GM18520 (cell line): ENCODE data around the gene TMPRSS5.
"Not testable (repeated sequence)": the region's sequence is repeated elsewhere in the genome, so short reads cannot be mapped to it uniquely, and the experiment has no call there.

Experiments
- ATAC-seq: cut with Tn5 transposase; IDR thresholded peaks from one replicate; pipeline ENCODE4 v1.9.1; 2021; ENCODE audit not compliant: unreplicated experiment

TMPRSS5 gene

DNA sequence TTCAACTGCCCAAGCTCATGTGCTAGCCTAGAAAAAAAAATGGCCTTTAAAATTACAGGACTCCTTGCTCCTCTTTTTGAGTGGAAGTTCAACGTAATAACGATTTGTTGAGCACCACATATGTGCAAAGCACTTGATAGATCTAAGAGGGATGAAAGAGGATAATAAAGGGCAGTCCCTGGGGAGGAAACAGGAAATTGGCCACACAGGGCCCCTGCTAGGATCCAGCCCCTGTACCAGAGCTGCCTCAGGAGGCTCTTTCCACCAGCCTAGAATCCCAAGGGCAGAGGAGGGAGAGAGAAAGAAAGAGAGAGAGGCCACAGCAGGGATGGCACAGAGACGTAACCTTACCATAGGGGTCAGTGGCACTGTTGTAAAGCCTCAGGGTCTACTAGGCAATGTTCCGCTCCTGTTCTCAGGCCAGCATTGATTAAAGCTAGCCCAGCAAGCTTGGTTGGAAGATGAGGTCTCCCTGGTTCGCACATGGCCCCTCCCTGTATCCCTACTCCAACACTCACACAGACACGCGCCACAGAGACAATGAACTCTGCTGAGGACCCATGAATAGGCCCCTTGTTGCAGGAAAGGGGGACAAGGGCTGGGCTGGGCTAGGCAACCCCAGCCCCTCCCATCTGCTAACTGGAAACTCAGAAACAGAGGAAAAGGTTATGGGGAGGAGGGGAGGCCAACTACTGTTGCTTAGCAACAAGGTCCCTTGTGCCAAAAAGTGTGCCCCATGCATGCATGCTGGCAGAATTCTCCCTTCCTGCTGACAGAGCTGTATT lies at the start of gene TMPRSS5:
TMPRSS5 (minus strand) TSS at position 438 of the 785 bp plus-strand sequence; CDS start at position 354, 84 bp downstream.
- no peak for ATAC-seq

DNA sequence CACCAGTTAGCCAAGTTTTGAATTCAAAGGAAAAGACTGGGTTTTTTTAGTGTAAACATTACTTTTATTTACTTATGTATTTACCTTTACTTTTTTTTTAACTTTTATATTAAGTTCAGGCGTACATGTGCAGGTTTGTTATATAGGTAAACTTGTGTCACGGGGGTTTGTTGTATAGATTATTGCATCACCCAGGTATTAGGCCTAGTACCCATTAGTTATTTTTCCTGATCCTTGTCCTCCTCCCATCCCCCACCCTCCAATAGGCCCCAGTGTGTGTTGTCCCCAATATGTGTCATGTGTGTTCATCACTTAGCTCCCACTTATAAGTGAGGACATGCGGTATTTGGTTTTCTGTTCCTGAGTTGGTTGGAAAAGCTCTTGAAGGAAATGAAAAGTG lies 46.8 kb upstream of the TMPRSS5 start:
- ATAC-seq = no peak

DNA sequence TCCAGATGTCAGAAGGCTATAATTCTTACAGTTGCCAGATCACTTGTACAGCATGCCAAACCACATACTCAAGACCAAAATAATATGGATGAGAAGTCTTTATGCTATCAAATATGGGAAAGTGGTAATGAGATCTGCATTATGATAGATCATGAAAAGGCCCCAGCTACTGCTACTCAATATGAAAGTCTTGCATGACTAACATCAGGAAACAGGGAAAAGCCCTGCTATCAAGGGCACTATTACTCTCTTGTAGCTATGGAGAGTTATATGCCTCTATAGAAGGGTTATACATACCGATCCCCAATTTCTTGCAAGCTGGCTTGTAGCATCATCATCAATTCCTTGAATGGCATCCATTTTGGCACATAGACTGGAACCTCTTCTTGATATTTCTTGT lies 30.2 kb upstream of the TMPRSS5 start:
- no peak for ATAC-seq

DNA sequence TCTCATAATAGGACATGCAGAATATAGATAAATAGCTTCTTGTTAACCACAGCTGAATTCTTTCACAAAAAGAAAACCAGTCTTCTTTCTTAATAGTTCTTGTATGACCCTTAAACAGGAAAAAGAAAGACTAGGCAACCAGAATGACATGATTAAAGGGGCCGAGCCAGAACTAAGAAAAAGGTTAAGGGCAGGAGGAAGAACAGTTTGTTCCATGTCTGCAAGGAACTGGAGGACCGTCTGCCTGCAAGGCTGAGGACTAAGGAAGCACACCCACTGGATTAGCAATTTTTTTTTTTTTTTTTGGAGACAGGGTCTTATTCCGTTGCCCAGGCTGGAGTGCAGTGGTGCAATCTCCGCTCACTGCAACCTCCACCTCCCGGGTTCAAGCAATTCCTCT lies 26.0 kb upstream of the TMPRSS5 start:
- ATAC-seq = no peak

DNA sequence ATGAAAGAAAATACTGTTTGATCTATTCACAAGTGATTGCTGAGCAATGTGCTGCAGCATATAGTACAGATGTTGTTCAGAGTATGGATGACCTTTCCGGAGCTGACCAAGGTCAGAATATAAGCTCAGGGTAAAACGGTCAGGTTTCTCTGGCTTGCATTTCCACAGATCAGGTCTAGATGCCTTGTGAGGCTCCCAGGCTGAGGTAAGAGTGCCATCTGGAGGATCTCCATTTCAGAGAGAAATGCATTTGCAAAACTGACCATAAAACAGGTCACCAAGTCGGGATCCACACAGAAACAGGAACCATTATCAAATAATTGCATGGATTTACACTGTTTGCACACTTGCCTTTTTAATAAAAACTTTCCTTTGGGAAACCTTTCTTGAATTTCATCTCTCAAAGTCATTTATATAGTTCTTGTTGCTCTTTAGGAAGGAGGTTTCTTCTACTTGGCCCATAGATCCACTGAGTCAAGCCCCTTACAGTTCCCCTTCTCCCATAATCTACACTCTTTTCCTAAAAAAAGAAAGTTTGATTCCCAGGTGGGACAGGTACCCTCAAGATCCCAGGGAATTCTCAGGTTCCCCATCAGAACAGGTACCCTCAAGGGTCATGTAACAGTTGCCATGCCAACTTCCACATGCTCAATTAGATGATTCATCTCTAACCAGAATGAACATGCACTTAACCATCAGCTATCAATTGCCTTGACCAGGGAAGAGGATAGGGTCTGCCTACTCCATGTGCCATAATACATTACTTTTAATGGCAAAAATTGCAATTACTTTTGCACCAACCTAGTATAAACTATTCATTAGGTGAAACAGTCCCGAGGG lies 25.0 kb upstream of the TMPRSS5 start:
- ATAC-seq = no peak

DNA sequence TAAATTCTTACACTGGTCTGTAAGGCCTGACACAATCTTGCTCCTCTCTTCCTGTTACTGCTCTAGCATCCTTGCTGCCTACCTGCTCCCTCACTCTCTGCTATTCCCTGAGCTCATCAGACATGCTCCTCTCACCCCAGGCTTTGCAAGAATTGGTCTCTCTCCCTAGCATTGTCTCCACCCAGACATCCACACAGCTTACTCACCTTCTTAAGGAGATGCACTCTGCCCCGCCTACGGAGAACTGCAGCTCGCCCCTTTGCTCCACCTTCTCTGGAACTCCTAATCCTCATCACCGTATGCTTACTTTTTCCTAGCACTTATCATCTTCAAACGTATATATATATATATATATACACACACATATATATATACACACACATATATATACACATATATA lies 23.3 kb upstream of the TMPRSS5 start:
- ATAC-seq = no peak

DNA sequence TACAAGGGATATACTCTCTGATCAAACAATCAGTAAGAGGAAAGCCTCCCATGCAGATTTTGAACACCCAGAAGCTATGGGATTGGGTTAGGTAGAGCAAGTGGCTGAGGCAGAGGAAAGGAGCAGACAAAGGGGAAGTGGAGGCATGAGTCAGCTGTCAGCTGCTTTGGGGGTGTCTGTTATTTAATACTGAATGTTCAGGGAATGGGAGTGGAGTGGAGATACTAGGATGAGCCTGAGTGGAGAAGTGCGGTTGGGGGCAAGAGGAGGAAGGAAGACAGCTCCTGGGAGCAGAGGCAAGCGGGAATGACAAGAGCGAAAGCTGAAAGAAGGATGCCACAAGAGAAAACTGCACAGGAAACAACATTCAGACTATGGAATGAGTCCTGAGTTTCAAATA lies 22.7 kb upstream of the TMPRSS5 start:
- ATAC-seq = no peak

DNA sequence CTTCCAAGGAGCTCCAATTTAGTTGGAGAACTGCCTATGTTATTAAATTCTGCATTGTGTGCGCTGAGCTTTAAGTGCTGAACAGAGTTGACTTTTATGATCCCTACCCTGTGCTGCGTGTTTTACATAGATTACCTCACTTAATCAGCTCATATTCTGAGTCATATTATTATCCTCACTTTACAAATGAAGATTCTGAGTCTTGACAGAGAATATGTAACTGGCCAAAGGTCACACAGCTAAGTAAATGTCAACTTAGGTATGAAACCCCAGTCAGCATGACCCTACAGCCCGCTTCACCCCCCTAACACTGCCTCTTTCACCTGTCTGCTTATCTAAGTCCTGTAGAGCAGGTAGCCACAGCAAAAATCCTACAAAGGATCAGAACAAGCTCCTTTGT lies 19.8 kb upstream of the TMPRSS5 start:
- no peak for ATAC-seq

DNA sequence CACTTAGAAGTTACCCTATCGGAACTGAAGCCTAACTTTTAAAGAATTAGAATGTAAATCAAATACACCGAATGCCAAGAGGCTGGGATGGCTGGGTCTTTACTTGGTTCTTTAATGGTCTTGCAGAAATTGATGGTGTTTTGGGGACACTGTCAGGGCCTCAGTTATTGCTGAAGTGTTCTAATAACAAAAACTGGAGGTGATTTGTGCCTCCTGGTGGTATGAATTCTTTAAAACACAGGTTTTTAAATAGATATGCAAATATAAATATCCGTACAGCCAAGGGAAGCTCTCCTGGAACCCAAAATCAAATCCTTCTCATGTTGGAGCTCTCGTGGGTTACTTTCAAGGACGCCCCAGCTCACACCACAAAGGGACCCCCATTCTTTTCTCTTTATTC lies 19.3 kb upstream of the TMPRSS5 start:
- no peak for ATAC-seq

DNA sequence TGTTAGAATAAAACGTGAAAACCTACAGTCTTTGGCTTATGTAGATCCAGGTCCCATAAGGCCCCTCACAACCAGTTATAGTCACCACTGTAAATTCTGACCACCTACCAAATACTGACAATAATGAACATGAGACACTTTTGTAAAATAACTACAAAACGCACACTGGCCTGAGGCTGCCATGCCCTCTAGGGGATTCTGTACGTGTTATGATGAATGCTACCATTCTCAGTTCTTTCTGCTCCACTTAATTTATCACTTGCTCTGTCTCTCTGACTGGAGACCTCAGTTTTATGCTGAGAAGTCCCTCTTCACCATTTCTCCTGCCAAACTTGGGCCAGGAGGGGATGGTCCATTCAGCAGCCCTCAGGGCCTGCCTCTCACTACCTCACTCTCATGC lies 18.7 kb upstream of the TMPRSS5 start:
- ATAC-seq = no peak

DNA sequence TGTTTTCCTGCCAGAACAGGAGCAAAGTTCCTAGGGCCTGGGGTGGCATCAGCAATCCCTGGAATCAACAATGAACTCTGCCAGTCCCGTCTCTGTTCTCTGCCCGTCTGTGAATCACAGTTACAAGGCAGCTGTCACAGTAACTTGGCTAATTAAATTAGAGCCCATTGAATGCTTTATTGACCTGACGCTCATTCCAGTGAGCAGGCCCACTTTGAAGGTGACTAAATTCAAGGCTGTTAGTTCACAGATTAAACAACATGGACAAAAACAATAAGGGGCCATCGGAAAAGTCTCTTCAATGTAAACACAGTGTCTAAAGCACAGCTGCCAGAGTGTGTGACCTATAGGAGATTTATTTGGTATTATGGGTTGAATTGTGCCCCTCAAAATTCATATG lies 17.7 kb upstream of the TMPRSS5 start:
- ATAC-seq = no peak

DNA sequence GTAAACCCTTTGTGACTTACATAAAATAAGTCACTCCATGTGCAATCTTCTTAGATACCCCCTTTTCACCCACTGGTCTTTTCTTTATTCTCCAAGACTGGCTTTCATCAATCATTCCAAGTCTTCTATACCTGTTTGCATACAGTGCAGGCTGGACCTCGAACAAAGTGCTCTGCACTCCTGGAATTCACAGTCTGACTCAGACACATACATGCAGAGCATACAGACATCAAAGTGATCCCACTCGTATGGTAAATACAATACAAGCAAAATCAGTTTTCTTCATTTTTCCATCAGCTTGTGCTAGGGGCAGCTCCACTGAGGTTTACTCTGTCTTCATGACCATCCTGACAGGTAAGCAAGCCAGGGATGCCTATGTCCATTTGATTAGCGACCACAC lies 16.8 kb upstream of the TMPRSS5 start:
- ATAC-seq = no peak

DNA sequence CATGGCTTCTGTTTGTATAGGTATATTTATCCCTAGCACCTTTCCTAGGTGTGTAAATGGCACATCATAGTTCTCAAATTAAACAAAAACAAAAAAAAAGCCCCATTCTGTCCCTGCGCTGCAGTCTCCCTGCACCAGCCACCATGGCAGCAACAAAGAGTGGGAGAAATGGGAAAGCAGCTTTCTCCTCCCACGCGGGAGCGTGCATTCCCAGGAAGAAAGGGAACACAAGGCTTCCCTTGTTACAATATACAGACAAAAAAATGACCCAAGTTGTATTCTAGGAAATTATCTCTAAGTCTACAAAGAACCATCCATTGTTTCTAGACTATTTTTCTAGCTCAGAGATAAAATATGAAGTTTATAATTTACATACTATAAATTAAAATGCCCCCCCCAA lies 16.1 kb upstream of the TMPRSS5 start:
- no peak for ATAC-seq

DNA sequence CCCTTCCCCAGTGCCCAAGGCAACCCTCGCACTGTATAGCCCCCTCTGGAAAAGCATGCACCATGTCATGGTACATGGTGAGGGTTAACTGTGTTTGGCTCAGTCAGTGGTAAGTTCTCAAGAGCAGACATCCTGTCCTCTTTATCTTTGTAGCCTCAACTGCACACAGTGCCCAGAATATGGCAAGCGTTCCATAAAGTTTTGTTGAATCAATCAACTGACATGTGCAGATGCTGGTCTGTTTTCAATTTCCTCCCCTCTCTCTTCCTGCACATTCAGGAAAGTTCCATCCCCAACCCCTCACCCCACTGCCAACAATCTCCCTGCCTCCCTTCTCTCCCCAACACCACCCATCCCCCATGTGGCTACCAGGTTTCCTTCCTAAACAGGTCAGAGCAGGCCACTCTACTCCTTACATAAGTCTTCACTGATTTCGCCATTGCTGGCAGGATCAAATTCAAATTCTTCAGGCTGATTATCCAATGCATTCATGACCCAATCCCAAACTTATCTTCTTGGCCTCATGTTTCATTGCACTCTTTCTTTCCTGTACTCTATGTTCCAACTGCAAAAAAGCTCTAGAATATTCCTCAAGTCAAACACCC lies 15.5 kb upstream of the TMPRSS5 start:
- no peak for ATAC-seq

DNA sequence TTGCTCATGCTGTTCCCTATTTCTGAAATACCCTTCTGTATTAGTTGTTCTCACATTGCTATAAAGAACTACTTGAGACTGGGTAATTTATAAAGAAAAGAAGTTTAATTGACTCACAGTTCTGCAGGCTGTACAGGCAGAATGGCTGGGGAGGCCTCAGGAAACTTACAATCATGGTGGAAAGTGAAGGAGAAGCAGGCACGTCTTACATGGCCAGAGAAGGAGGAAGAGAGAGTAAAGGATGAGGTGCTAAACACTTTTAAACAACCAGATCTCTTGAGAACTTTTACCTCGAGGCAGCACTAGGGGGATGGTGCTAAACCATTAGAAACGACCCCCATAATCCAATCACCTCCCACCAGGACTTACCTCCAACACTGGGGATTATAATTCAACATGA lies 14.4 kb upstream of the TMPRSS5 start:
- not testable (repeated sequence) for ATAC-seq

DNA sequence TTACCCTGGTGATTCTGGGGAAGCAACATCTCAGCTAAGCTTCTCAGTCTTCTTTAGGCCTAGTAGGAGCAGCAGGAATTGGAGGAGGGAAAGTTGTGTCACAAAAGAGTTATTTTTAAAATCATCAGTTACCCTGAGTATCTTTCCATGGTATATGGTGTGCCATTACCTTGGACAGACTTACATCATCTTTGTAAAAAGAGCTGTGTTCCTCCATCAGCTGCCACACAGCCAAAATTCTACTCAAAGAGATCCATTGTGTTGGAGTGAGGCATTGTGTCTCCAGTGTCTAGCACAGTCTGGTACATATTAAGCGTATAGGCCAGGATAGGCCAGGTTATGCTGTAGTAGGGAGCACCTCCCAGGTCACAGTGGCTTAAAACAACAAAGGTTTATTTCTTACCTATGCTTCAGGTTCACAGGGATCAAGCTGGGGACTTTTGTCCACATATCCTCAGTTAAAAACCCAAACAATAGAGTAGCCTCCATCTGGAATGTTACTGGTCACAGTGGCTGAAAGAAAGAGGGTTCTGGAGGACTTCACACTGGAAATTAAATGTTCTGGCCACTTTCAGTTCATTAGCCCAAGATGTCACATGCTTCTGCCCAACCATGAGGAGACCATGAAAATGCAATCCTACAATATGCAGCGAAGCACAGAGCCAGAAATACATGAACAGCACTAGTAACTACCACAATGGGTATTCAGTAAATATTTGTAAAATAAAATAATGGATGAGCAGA lies 9.9 kb upstream of the TMPRSS5 start:
- no peak for ATAC-seq

DNA sequence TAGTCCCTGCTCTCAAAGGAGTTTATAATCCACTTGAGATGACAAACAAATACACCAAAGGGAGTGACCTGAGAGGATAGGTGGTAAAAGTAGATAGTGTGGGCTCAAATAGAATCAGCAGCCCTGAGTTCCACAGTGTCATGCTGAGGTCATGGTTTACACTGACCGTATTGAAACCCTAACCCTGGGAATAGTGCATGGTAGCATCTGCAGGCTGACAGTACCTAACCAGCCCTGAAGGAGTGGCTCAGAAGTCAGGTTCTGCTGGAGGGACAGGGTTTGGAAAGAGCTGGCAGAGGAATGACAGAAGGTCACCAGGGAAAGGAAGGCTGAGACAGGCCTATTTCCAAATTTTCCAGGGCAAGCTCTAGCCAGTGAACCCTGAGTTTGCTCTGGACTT lies 9.2 kb upstream of the TMPRSS5 start:
- ATAC-seq = no peak

DNA sequence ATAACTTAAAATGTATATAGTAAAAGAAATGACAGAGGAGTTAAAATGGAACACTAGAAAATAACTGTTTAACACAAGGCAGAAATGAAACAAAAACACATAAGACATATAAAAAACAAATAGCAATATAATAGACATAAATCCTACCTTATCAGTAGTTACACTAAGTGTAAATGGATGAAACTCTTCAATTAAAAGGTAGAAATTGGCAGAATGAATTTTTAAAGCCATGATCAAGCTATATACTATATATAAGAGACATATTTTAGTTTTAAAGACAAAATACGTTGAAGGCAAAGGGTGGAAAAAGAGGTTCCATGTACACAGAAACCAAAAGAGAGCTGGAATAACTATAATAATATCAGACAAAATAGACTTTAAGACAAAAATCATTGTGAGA lies 4.9 kb upstream of the TMPRSS5 start:
- ATAC-seq = no peak

DNA sequence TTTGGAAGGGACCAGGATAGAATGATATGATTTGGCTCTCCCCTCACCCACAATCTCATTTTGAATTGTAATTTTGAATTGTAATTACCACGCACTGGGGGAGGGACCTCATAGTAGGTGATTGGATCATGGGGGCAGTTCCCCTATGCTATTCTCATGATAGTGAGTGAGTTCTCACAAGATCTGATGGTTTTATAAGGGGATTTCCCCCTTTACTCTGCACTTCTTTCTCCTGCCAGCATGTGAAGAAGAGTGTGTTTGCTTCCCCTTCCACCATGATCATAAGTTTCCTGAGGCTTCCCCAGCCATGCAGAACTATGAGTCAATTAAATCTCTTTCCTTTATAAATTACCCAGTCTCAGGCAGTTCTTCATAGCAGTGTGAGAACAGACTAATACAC lies 2.6 kb downstream of the TMPRSS5 start:
- ATAC-seq = not testable (repeated sequence)

DNA sequence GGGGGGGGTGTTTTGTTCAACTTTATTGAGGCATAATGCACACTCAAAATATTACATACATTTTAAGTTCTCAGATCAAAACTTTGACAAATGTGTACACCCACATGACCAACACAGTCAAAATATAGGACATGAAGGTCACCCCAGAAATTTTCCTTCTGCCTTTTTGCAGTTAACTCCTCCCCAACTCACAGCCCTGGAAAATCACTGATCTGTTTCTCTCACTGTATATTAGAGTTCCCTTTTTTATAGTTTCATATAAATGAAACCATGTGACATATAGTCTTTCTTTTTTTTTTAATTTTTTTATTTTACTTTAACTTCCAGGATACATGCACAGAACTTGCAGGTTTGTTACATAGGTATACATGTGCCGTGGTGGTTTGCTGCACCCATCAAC lies 4.6 kb downstream of the TMPRSS5 start:
- ATAC-seq = no peak

DNA sequence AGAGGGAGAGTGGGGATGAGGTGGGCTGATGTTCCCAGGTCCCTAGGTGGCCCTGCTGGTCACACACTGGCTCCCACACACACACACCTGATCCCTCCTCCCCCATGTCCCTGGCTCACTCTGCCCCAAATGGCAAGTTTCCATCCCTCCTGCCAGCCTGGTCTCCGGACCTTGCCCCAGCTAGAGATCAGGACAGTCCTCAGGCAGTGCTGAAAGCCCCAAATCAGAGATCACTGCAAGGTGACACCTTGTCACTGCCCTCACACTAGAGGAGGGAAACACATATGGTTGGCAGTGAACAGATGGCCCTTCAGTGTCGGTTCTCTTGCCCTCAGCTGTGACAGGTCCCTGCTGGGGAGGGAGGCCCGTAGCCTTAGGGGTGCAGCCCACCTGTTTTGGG lies 7.6 kb downstream of the TMPRSS5 start:
- no peak for ATAC-seq
